ENCODE data around the gene GABRB3. TPM values are rescaled to one million over a fixed set of nuclear protein-coding genes. Genes with fewer than 3 reads are reported as not detected.
"Not testable (repeated sequence)": the region's sequence is repeated elsewhere in the genome, so short reads cannot be mapped to it uniquely, and the experiment has no call there.

GABRB3 gene
- total RNA-seq, 1 donor from 2014 or later, result 1.5 TPM

GRCh38 chr15:26736502-26737248, 36.2 kb downstream of the GABRB3 start:
- DNase-seq (ENCODE audit: low spot score), result no peak

GRCh38 chr15:26731965-26732364, 40.9 kb downstream of the GABRB3 start:
- DNase-seq (ENCODE audit: low spot score), result no peak

DNA sequence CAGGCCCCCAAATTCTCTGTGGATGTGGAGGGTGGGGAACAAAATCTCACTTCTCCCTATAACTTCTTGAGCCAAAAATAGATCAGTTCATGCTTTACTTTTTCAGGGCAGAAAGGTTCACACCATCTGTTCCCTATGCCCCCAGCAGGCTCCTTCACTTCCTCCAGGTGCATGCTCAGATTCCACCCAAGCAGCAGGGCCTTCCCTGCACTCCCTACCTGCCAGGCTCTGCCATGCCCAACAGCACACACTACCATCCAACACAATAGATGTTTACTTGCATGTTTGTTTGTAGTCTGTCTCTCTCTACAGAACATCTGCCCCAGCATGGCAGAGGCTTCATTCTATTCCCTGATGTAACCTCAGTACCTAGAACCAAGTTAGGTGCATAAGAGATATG, 43.3 kb downstream of the GABRB3 start:
- no peak for DNase-seq (ENCODE audit: low spot score)

GRCh38 chr15:26729030-26729429, 43.8 kb downstream of the GABRB3 start:
- no peak for DNase-seq (ENCODE audit: low spot score)

DNA sequence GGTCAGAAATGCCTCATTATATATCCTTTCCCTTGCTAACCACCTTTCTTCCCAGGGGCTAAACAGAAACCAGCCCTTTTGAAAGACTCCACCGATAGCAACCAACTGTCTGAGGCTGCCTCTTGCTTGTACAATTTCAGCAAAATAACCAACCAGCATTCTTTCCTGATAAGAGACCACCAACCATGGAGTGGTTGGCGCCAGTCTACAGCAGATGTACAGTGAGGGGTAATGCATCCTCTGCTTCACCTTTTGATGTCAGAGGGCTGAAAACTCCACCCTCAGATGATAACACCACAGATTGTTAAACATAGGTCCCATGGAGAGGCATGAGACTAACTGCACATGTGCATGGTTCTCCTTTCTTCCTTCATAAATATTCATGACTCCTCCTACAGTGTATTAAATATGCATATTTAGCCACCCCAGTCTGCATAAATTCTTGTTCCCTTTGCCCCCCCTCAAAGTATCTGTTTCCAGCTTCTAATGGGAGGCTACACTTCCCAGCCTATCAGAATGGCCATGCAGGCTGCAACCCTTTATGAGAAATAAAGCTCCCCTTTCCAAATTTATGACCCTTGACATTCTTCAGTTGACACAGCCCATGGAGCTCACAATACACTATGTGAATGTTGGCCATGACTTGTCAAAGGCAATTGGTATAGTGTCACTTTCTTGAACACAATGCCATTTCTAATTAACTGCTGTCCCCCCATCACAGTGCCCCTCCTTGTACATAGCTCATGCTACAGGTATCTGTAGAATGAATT, 48.3 kb downstream of the GABRB3 start:
- no peak for DNase-seq (ENCODE audit: low spot score)

- DNase-seq (ENCODE audit: low spot score), result no peak
Observed at GRCh38 chr15:26722621-26723160, 50.2 kb downstream of the GABRB3 start.

DNA sequence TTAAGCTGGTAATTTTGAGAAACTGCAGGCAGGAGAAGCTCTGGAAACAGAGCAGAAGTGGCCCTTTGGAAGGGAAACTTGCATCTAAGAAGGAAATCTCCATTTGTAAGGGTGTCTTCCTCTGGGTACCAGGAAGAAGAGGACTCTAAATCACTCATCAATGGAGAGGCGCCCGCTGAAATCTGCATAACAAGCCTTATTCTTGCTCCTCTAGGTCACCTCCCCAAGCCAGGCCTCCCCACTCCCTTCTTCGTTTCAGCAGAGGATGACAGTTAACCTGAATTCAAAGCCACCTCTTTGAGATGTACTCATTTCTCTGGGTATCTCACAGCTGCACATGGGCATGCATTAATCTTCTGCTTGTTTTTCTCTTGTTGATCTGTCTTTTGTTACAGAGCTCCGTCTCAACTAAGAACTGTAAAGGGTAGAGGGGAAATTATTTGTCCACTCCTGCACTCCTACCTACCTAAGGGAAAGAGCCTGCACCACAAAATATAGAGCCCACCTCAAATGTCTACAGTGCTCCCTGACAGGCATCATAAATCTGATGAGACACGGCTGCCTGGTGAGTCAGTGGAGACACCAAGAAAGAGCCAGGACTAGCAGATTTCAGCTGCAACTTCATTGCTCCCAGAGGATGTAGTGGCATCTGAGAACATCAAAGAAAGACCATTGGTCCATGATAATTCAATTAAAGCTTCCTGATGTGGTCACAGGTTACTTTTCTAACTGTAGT, 51.5 kb downstream of the GABRB3 start:
- no peak for DNase-seq (ENCODE audit: low spot score)

GRCh38 chr15:26720546-26720945, 52.3 kb downstream of the GABRB3 start:
- no peak for DNase-seq (ENCODE audit: low spot score)

DNA sequence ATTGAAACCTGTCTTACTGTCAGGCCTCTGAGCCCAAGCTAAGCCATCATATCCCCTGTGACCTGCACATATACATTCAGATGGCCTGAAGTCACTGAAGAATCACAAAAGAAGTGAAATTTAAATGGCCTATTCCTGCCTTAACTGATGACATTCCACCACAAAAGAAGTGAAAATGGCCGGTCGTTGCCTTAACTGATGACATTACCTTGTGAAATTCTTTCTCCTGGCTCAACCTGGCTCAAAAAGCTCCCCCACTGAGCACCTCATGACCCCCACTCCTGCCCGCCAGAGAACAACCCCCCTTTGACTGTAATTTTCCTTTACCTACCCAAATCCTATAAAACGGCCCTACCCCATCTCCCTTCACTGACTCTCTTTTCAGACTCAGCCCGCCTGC, 53.0 kb downstream of the GABRB3 start:
- not testable (repeated sequence) for DNase-seq (ENCODE audit: low spot score)

- no peak for DNase-seq (ENCODE audit: low spot score)
Observed at GRCh38 chr15:26716069-26716468, 56.8 kb downstream of the GABRB3 start.

- DNase-seq (ENCODE audit: low spot score), result no peak
Observed at GRCh38 chr15:26713498-26713897, 59.4 kb downstream of the GABRB3 start.

DNA sequence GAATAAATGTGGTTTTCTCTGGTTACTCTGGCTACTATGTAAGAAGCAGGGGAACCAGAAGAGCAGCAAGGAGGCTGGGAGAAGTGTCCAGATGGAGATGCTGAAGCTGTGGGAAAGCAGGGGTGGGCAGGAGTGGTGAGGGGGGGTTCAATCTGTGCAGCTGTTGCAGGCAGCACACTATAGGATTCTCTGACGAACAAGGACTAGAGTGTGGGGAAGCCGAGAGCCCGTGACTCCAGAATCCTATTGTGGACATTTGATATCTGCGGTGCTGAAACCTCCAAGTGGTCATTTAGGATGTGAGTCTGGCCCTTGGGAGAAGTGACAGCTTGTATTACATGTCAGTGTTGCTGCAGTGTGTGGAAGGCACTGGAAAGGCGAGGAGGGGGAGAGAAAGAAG, 60.5 kb downstream of the GABRB3 start:
- no peak for DNase-seq (ENCODE audit: low spot score)

GRCh38 chr15:26711445-26711844, 61.4 kb downstream of the GABRB3 start:
- DNase-seq (ENCODE audit: low spot score), result no peak

DNA sequence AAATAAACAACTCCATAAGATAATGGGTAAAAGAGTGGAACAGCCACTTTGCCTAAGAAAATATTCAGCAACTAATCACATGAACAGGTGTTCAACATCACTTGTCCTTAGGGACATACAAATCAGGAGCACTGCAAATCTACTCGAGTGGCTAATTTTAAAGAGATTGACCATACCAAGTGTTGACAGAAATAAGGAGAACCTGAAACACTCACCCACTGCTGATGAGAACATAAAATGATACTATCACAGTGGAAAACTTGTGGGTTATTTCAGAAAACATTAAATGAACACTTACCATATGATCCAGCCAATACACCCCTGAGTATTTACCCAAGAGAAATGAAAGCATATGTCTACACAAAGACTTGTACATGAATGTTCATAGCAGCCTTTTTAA, 70.5 kb downstream of the GABRB3 start:
- DNase-seq (ENCODE audit: low spot score), result no peak

GRCh38 chr15:26698555-26698954, 74.3 kb downstream of the GABRB3 start:
- DNase-seq (ENCODE audit: low spot score), result no peak

DNA sequence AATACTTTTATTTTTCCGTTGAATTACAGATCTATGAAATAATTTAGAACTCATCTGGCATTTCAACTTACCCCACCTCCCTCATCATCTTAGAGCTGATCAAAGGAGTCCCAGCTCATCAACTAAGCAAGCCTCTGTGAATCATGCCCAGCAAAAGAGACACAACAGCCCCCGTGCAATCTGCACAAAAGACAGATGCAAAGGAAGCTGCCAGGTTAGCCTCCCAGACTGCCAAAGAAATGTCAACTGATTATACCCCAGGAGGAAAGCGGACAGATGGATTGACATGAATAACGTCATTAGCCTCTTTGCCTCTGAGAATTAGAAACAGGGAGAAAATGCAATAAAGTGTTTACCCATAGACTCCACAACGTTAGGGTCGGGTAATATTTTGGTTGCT, 75.0 kb downstream of the GABRB3 start:
- DNase-seq (ENCODE audit: low spot score), result no peak

DNA sequence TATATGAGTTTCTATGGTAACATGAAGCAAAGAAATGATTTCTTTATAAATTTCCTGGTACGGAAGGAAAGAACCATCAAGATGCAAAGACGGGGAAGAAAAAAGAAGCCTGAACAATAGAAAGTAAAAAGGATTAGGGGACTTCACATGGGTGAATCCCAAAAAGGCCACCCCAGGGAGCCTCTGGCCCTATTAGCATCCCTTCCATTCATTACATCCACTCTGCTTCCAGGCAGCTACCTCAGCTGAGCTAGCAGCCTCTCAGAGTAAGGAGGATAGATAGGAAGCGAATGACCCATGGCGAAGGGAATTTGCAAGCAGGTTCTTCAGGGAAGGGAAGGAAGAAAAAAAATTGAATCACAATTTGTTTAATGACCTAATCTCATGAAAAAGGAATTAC, 81.6 kb downstream of the GABRB3 start:
- DNase-seq (ENCODE audit: low spot score), result no peak

GRCh38 chr15:26690778-26691177, 82.1 kb downstream of the GABRB3 start:
- no peak for DNase-seq (ENCODE audit: low spot score)

GRCh38 chr15:26689462-26689861, 83.4 kb downstream of the GABRB3 start:
- DNase-seq (ENCODE audit: low spot score), result no peak

- DNase-seq (ENCODE audit: low spot score), result no peak
Observed at GRCh38 chr15:26686547-26687187, 86.2 kb downstream of the GABRB3 start.

- DNase-seq (ENCODE audit: low spot score), result no peak
Observed at GRCh38 chr15:26682598-26683164, 90.2 kb downstream of the GABRB3 start.
